HG03342 (cell line): ENCODE data around the gene CHST15.

Experiments
- ATAC-seq: cut with Tn5 transposase; IDR thresholded peaks from one replicate; pipeline ENCODE4 v1.9.1; 2021; ENCODE audit warnings: mild to moderate bottlenecking, moderate library complexity; ENCODE audit not compliant: unreplicated experiment

The CHST15 gene

DNA sequence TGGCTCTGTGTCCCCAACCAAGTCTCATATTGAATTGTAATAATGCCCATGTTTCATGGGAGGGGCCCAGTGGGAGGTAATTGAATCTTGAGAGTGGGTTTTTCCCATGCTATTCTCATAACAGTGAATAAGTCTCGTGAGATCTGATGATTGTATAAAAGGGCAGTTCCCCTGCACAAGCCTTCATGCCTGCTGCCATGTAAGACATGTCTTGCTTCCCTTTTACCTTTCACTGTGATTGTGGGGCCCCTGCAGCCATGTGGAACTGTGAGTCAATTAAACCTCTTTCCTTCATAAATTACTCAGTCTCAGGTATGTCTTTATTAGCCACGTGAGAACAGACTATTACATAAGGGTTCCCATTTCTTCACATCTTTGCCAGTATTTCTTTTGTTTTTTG lies 104.7 kb downstream of the CHST15 start:
- ATAC-seq, result no peak

DNA sequence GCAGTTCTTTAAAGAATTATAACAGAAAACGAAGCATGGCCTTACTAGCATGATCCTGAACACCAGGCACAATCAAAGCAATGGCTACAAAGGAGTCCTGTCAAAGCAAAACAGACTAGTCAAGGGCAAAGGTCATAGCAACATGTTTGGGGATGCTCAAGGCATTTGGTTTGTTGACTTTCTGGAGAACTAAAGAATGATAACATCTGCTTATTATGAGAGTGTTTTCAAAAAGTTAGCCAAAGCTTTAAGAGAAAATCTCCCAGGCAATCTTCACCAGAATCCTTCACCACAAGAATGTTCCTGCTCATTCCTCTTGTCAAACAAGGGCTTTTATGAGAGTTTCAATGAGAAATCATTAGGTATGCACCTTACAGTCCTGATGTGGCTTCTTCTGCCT lies 106.7 kb downstream of the CHST15 start:
- ATAC-seq, result no peak

DNA sequence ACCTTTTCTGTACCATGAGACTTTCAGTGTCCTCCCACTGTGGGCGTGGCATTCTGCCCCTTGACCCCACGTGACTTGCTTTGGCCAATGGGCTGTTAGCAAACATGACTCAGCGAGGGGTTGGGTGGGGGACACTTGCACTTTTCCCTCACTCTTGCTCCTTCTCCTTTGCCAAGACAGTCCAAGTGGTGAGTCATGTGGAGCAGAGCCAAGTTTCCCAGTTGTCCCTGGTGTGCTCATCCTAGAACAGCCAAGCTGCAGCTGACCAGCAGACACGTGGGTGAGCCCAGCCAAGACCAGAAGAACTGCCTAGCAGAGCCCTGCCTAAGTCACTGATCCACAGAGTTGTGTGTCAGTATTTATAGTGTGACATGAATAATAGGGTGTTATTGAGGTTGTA lies 119.0 kb downstream of the CHST15 start:
- no peak for ATAC-seq

DNA sequence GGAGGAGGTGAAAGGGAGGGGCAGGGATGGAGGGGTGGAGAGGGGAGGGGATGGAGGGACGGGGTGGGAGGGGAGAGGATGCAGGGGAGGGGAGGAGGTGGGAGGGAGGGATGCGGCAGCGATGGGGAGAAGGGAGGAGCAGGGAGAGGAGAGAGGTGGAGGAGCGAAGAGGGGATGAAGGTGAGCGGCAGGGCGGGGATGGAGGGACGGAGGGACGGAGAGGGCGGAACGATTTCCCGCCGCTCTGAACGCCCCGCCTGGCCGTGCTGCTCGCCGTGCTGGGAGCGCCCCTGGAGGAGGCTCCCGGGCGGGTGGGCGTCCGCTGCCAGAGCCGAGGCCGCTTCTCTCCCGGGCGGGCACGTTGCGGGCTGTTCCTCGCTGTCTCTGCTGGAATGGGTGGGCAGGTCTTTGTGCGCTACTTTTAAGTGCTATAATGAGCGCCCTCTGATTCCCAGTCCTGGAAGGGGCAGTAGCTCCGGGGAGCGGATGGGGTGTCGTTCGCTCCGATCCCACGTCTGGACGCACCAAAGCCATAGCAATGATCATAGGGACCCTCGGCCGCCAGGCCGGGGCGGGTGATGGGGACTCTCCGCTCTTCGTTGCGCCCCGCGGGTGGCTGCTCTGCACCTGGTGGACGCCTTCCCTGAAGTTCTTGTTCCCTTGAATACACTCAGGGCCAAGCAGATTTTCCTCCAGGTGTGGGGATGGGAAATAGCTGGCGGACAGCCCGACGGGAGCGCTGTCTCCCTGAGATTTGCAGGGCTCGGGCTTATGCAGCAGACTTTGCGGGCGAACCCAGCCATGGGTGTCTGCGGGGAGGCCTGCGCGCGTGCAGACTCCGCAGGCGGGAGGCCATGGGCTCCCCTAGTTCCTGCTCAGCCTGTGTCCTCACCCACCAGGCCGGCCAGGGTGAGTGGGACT lies 120.7 kb downstream of the CHST15 start:
- no peak for ATAC-seq

DNA sequence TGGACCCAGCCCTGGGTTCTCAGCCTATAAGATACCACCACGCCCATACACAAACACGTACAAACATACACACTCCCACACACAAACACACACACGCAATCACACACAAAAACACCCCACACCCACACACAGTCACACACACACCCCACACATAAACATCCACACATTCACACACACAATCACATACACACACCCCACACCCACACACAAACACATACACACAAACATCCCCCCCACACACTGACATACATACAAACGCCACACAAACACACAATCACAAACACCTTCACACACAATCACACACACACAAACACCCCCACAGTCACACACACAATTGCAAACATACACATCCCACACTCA lies 122.5 kb downstream of the CHST15 start:
- no peak for ATAC-seq

DNA sequence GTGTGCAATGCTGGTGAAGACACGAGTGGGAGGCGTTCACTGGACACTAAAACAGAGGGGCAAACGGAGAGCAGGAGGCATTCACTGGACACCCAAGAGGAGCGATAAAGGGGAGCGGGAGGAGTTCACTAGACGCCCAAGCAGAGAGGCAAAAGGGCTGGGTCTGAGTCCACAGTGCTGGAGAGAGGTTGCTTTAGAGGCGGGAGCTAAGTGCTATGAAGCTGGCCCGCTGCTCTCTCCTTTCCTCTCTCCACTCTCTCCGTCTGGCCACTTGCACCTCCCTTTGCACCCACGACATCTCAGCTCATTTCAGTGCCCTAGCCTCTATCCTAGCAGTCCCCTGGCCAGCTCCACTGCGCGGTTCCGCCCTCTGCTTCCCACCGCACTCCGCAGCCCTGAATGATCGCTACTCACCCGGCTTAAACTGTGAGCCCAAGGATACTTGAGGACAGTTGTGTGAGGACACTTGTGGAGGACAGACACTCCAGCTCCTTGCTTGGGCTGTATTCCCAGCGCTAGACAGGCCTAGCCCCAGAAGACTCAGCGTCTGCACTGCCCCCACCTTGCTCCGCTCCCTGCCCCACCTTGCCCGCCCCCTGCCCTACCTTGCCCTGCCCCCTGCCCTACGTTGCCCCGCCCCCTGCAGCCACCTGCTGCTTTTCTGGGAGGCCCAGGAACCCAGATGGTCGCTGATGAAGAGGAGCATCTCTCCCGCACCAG lies 123.0 kb downstream of the CHST15 start:
- ATAC-seq, result no peak

DNA sequence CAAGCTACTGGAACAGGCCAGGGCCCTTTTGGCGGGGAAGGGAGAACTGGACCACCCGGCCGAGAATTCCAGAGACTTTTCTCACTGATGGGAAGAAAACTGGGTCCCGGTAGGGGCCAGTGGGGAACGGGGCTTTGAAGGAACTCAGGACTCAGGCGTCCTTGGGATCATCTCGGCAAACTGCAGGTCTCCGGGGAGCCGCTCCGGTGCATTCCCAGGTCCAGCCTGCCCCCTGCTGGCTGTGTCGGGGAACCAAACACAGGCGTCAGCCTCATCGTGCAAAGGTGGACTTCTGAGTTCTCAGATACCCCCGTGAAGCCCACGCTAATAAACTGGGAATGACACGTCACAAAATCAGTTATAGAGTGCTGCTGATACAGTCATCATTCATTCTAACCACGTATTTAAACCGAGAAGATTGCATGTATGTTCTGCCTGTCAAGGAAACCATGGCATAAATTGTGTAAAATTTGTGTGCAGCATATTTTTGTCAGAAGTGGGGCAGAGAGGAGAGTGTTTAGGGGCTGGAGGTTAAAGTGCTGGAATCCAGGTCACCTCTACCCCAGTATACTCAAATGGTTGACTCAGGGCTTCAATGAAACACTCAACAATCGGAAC lies 125.7 kb downstream of the CHST15 start:
- no peak for ATAC-seq

DNA sequence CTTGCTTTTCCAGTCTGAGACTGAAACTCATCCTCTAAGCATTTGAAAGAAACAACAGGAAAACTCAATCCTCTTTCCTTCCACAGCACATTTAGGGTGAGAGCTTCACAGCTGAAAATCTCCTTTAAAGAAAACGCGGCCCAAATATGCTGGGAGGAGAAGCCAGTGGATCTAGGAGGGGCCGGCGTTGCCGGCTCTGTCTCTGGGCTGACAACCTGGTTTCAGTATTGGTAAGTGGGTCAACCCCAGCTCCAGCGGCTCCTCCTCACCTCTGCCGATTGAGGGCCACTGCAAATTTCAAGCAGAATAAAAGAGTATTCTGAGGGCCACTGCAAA lies 126.5 kb downstream of the CHST15 start:
- ATAC-seq, result no peak

DNA sequence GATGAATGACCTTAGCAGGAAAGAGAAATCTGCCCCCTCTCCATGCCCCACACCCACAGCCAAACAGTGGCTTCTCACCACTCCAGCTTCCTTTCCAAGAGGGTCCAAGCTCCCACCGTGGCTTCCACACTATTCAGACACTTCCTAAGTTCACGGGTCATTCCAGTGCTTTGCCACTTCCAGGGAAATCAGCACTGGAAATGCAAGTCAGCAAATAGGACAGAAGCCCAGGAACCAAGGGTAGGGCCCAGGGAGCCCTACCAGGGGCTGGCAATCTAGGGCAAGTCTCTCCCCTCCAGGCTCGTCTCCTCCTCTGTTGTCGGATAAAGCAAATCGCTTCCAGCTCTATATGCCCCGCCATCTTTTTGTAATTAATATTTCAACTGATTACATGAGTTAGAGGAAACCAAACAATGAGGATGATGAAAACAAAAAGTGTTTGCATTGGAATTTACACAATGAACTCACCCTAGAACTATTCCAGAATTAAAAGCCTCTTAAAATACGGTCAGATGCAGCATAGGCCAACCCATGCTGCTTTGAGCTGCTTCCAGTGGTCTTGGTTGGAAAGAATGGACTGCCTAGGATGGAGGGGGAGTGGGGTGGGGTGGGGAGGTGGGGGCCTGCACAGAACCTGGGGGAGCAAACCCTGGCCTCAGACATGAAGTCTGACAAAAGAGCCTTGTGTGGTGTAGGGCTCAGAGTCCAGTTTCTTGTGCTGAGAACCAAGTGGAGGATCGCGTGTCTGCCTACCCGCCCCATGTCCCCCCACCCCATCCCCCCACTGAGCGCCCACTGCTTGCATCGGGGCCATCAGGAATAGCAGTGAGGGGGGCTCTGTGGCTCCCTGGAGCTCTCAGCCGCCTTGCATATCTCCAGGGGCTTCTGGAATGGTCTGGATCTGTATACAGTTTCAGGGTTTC lies 127.2 kb downstream of the CHST15 start:
- ATAC-seq, result no peak

DNA sequence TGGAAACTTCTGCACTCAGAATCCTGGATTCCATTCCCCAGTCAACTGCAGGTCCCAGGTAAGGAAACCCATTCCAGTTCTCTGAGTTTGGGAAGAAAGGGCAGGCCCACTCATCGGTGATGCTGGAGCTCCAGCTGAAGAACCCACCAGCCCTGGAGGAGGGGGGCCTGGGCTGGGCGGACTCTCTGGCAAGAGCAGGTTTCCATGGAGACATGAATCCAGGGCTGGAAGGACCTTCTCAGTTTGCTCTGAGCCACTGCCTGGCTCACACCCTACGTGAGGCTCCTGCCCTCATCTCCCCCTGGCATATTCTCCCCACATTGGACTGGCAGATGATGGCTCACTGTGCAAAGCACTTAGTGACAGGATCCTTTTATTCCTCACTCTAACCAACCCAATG lies 128.4 kb downstream of the CHST15 start:
- no peak for ATAC-seq

DNA sequence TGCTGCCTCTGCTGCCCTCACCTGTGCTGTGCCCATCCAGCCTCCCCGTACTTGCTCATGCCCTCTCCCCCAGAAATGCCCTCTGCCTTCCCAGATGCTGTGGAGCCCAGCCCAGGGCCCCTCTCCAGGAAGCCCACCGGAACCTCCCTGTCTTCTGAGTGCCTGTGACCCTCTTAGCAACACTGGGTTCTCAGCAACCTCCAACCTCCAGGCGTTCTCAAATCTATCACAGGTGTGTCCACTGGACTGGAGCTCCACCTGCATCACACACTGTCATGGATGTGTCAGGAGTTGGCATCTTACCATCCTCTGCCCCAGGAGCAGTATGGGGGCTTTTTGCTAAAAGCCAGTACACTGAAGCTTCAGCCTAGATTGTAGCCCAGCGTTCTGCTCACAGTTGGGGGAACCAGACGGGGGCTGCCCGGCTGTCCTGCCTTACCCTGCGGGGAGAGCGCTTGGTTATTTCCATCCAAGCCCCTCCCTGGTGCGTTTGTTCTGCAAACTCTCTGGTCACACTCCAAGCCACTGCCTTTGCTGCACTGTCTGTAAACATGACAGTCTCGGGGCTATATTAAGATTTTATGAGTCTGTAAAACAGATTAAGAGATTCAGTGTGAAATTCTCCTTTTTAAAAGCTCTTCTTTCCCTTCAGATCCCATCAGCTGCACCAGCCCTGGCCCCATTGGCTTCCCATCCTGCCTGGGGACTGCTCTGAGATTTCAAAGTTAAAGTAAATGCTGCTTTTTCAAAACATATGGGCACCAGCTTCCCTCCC lies 130.5 kb downstream of the CHST15 start:
- ATAC-seq, result no peak

DNA sequence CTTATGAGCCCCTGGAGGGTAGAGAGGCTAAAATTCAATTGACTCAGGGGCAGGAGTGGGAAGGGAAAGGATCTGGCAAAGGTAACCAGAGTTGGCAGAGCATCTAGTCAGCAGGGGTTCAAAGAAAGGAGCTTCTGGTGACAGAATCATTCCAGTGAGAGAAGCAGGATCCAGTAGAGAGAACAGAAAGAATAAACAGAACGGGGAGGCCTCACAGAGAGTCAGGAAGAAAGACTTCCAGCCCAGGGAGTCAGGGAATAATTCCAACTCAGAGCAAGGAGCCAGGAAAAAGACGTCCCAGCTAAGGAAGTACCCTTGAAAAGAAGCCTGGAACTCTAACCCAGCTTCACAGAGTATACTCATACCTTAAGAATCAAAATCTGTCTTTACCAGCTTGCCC lies 135.2 kb downstream of the CHST15 start:
- no peak for ATAC-seq
